HG02981 (cell line): ENCODE results near the gene GRAMD4.

Source experiments
- ATAC-seq: cut with Tn5 transposase; IDR thresholded peaks from one replicate; pipeline ENCODE4 v1.9.1; 2021; ENCODE audit warnings: mild to moderate bottlenecking, moderate library complexity; ENCODE audit not compliant: unreplicated experiment

Gene GRAMD4

GRCh38 chr22:46653596-46653995 lies 33.4 kb downstream of the GRAMD4 start:
- no peak for ATAC-seq

GRCh38 chr22:46654426-46654825 lies 34.2 kb downstream of the GRAMD4 start:
- no peak for ATAC-seq

- ATAC-seq = no peak
These were observed 34.9 kb downstream of the GRAMD4 start for GRCh38 chr22:46654927-46655595.

- no peak for ATAC-seq
These were observed 35.8 kb downstream of the GRAMD4 start for GRCh38 chr22:46655861-46656608.

GRCh38 chr22:46656856-46657654 lies 36.9 kb downstream of the GRAMD4 start:
- ATAC-seq = no peak

GRCh38 chr22:46657655-46657953 lies 37.4 kb downstream of the GRAMD4 start:
- ATAC-seq = no peak

- ATAC-seq = no peak
These were observed 38.1 kb downstream of the GRAMD4 start for GRCh38 chr22:46657996-46658947.

- no peak for ATAC-seq
These were observed 39.0 kb downstream of the GRAMD4 start for GRCh38 chr22:46659059-46659790.

- no peak for ATAC-seq
These were observed 39.6 kb downstream of the GRAMD4 start for GRCh38 chr22:46659791-46660186.

- ATAC-seq = no peak
These were observed 40.5 kb downstream of the GRAMD4 start for GRCh38 chr22:46660604-46661201.

GRCh38 chr22:46661221-46661851 lies 41.1 kb downstream of the GRAMD4 start:
- ATAC-seq = no peak

- no peak for ATAC-seq
These were observed 42.0 kb downstream of the GRAMD4 start for GRCh38 chr22:46662226-46662625.

- no peak for ATAC-seq
These were observed 42.8 kb downstream of the GRAMD4 start for GRCh38 chr22:46663001-46663400.

- ATAC-seq = no peak
These were observed 43.4 kb downstream of the GRAMD4 start for GRCh38 chr22:46663436-46664100.

- no peak for ATAC-seq
These were observed 44.2 kb downstream of the GRAMD4 start for GRCh38 chr22:46664301-46664855.

GRCh38 chr22:46665151-46665695 lies 45.0 kb downstream of the GRAMD4 start:
- no peak for ATAC-seq

- ATAC-seq = no peak
These were observed 45.6 kb downstream of the GRAMD4 start for GRCh38 chr22:46665751-46666280.
